Measurements from ENCODE around the gene GIPC2. TPM values are rescaled to one million over a fixed set of nuclear protein-coding genes. Genes with fewer than 3 reads are reported as not detected.
"Not testable (repeated sequence)": the region's sequence is repeated elsewhere in the genome, so short reads cannot be mapped to it uniquely, and the experiment has no call there.

Gene GIPC2
- polyA plus RNA-seq, 4 donors = 30.1 to 99.8 (median 51.9) TPM

DNA sequence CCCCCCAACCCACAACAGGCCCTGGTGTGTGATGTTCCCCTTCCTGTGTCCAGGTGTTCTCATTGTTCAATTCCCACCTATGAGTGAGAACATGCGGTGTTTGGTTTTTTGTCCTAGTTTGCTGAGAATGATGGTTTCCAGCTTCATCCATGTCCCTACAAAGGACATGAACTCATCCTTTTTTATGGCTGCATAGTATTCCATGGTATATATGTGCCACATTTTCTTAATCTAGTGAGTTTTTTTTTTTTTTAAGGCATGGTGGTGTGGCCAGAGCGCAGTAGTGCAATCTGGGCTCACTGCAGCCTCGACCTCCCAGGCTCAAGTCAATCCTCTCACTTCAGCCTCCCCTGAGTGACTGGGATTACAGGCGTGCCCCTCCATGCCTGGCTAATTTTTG, 24.6 kb upstream of the GIPC2 start:
- H3K4me3 ChIP-seq (ENCODE audit: low read depth in 1 of 3, low read length in 3 of 3); H3K36me3 ChIP-seq (ENCODE audit: control insufficient read depth in 3 of 3, insufficient read depth in 2 of 3, low read depth in 1 of 3, low read length in 3 of 3); H3K4me1 ChIP-seq (ENCODE audit: control insufficient read depth in 3 of 3, insufficient read depth in 2 of 3, low read depth in 1 of 3, low read length in 2 of 3); FAIRE-seq; DNase-seq; H3K9me3 ChIP-seq (ENCODE audit: control insufficient read depth in 2 of 2, insufficient read depth in 1 of 2, low read depth in 1 of 2, low read length in 1 of 2); H3K27ac ChIP-seq (ENCODE audit: low read depth in 1 of 3, low read length in 2 of 3); H3K27me3 ChIP-seq (ENCODE audit: control insufficient read depth in 3 of 3, insufficient read depth in 3 of 3, low read length in 3 of 3): not testable (repeated sequence)
- 91 to 97% (median 95%) methylated on average over 4 of the region's 4 CpGs for WGBS, 3 donors

DNA sequence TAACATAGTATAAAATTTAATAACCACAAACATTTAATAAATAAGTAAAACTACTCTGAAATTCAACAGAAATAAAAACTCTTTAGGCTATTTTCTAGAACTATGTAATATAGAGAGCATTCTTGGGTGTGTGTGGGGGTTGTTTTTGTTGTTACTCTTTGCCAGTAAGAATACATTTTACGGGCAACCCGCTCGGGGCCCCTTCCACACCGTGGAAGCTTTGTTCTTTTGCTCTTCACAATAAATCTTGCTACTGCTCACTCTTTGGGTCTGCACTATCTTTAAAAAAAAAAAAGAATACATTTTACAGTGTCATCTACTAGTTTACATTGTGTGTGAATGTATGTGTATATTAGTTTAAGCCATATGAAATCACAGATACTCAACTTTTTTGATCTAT, 16.0 kb upstream of the GIPC2 start:
- FAIRE-seq (no peak), DNase-seq (no peak)
- no peaks in the 10 kb centered on the region for H3K27me3 ChIP-seq (ENCODE audit: control insufficient read depth in 3 of 3, insufficient read depth in 3 of 3, low read length in 3 of 3)
- H3K4me3 ChIP-seq (ENCODE audit: low read depth in 1 of 3, low read length in 3 of 3) = no peak overlapping the region
- WGBS, 3 donors = 81 to 90% (median 85%) methylated on average over 4 of the region's 4 CpGs
- peaks cover 0 to 2% of the 10 kb centered on the region in 2 donors for H3K9me3 ChIP-seq (ENCODE audit: control insufficient read depth in 2 of 2, insufficient read depth in 1 of 2, low read depth in 1 of 2, low read length in 1 of 2)
- H3K36me3 ChIP-seq (ENCODE audit: control insufficient read depth in 3 of 3, insufficient read depth in 2 of 3, low read depth in 1 of 3, low read length in 3 of 3) = no peaks in the 10 kb centered on the region
- no peak overlapping the region for H3K27ac ChIP-seq (ENCODE audit: low read depth in 1 of 3, low read length in 2 of 3)
- H3K4me1 ChIP-seq (ENCODE audit: control insufficient read depth in 3 of 3, insufficient read depth in 2 of 3, low read depth in 1 of 3, low read length in 2 of 3) = peaks cover 0 to 2% (median 0%) of the 10 kb centered on the region in 3 donors

DNA sequence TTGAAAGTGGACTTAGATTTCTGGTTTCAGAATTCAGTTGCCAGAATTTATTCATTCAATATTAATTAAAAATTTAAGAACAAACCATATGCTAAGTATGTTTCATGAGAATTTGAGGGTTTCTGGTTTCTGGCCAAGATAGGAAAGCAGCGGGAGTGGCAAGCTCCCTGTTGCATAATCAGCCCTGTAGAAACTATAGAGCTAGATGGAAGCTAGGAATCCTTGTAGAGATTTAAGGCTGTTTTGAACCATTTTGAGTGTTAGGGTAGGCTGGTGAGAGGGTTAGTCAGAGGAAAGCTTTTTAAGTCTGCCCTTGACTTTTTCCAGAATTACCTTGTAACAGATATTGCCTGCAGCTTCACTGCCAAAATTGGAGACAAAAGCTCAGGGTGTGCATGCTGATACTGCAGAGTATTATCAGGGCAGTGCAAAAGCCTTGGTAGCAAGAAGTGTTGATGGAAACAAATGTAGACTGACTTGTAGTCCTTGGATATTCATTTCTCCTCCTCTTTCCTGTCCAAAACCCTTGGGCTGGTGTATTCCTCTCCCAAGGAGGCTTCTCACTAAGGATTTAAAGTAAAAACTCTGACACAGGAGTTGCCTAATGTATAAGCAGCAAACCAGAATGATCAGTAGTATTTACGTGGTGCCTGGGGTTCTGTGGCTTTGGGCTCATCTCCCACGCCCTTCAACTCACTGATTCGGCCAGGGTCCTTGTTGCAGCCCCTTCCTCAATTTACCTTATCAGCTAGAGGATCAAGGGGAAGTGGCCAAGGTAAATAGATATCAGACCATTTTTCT, 12.6 kb upstream of the GIPC2 start:
- Histone ChIP-seq H3K27ac (ENCODE audit: low read depth in 1 of 3, low read length in 2 of 3) (no peak overlapping the region), H3K36me3 (ENCODE audit: control insufficient read depth in 3 of 3, insufficient read depth in 2 of 3, low read depth in 1 of 3, low read length in 3 of 3) (no peaks in the 10 kb centered on the region), H3K4me1 (ENCODE audit: control insufficient read depth in 3 of 3, insufficient read depth in 2 of 3, low read depth in 1 of 3, low read length in 2 of 3) (peaks cover 0 to 2% (median 0%) of the 10 kb centered on the region in 3 donors), H3K27me3 (ENCODE audit: control insufficient read depth in 3 of 3, insufficient read depth in 3 of 3, low read length in 3 of 3) (no peaks in the 10 kb centered on the region), H3K9me3 (ENCODE audit: control insufficient read depth in 2 of 2, insufficient read depth in 1 of 2, low read depth in 1 of 2, low read length in 1 of 2) (peaks cover 0 to 2% of the 10 kb centered on the region in 2 donors), H3K4me3 (ENCODE audit: low read depth in 1 of 3, low read length in 3 of 3) (no peak overlapping the region)
- FAIRE-seq (no peak), DNase-seq (no peak)
- 74 to 84% (median 74%) methylated on average over 4 of the region's 4 CpGs for WGBS, 3 donors

DNA sequence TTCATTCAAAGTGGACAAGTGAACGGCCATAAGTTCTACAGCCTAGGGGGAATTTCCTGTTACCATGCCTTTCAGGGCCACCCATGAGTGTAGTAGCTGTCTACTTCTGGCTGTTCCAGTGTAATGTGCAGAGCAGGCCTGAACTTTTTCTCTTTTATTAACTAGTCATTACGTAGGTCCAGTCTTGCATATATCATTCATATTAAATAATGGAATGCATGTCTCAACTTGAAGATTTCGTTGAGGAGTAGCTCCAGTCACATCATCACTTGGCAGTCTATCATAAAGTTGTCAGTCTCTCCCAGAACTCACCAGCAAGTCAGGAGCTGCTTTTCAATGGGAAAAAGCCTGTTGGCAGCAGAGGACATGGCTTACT, 12.0 kb upstream of the GIPC2 start:
- peaks cover 0 to 2% of the 10 kb centered on the region in 2 donors for H3K9me3 ChIP-seq (ENCODE audit: control insufficient read depth in 2 of 2, insufficient read depth in 1 of 2, low read depth in 1 of 2, low read length in 1 of 2)
- no peak for FAIRE-seq
- no peak overlapping the region for H3K27ac ChIP-seq (ENCODE audit: low read depth in 1 of 3, low read length in 2 of 3)
- peaks cover 0 to 2% (median 0%) of the 10 kb centered on the region in 3 donors for H3K4me1 ChIP-seq (ENCODE audit: control insufficient read depth in 3 of 3, insufficient read depth in 2 of 3, low read depth in 1 of 3, low read length in 2 of 3)
- H3K4me3 ChIP-seq (ENCODE audit: low read depth in 1 of 3, low read length in 3 of 3) = no peak overlapping the region
- WGBS, 3 donors = 85 to 97% (median 92%) methylated on average over 3 of the region's 3 CpGs
- DNase-seq = no peak
- H3K27me3 ChIP-seq (ENCODE audit: control insufficient read depth in 3 of 3, insufficient read depth in 3 of 3, low read length in 3 of 3) = no peaks in the 10 kb centered on the region
- H3K36me3 ChIP-seq (ENCODE audit: control insufficient read depth in 3 of 3, insufficient read depth in 2 of 3, low read depth in 1 of 3, low read length in 3 of 3) = no peaks in the 10 kb centered on the region

DNA sequence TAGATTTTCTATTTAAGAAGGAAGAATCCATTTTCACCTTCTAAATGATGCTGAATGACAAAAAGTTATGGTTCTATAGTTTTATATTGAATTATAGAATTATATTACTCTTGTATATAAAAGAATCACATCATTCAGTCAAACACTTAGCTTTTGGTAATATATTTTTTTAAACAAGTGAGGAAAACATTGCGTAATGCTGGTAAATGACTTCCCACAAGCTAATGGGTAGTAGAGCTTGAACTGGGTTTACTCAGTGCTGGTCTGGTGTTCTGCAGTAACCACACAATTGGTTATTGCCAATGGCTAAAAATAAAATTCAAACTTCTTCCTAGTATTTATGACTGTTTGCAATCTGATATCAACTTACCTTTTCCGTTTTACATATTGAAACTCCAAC, 10.6 kb upstream of the GIPC2 start:
- Histone ChIP-seq H3K27ac (ENCODE audit: low read depth in 1 of 3, low read length in 2 of 3) (no peak overlapping the region), H3K36me3 (ENCODE audit: control insufficient read depth in 3 of 3, insufficient read depth in 2 of 3, low read depth in 1 of 3, low read length in 3 of 3) (no peaks in the 10 kb centered on the region), H3K4me1 (ENCODE audit: control insufficient read depth in 3 of 3, insufficient read depth in 2 of 3, low read depth in 1 of 3, low read length in 2 of 3) (peaks cover 0 to 2% (median 0%) of the 10 kb centered on the region in 3 donors), H3K4me3 (ENCODE audit: low read depth in 1 of 3, low read length in 3 of 3) (no peak overlapping the region), H3K27me3 (ENCODE audit: control insufficient read depth in 3 of 3, insufficient read depth in 3 of 3, low read length in 3 of 3) (peaks cover 0 to 2% (median 0%) of the 10 kb centered on the region in 3 donors), H3K9me3 (ENCODE audit: control insufficient read depth in 2 of 2, insufficient read depth in 1 of 2, low read depth in 1 of 2, low read length in 1 of 2) (peaks cover 0 to 2% of the 10 kb centered on the region in 2 donors)
- 63 to 85% (median 84%) methylated on average over 2 of the region's 2 CpGs for WGBS, 3 donors
- no peak for DNase-seq
- FAIRE-seq = no peak

DNA sequence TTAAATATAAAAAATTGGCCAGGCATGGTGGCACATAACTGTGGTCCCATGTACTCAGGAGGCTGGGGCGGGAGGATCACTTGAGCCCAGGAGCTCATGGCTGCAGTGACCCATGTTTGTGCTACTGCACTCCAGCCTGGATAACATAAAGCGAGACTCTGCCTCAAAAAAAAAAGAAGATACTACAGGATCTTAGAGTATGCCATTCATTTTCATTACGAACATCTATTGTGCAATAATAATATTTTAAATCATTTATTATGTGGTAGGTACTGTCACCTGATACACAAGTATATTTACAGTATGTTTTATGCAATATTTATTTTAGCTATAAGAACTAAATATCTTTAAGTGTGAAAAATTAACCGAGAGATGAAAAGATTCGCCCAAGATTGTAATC, 9.3 kb upstream of the GIPC2 start:
- H3K4me1 ChIP-seq (ENCODE audit: control insufficient read depth in 3 of 3, insufficient read depth in 2 of 3, low read depth in 1 of 3, low read length in 2 of 3) = peaks cover 0 to 2% (median 0%) of the 10 kb centered on the region in 3 donors
- H3K27ac ChIP-seq (ENCODE audit: low read depth in 1 of 3, low read length in 2 of 3) = no peak overlapping the region
- FAIRE-seq (no peak), DNase-seq (no peak)
- 75 to 96% (median 80%) methylated on average over 5 of the region's 5 CpGs for WGBS, 3 donors
- peaks cover 0 to 2% (median 0%) of the 10 kb centered on the region in 3 donors for H3K27me3 ChIP-seq (ENCODE audit: control insufficient read depth in 3 of 3, insufficient read depth in 3 of 3, low read length in 3 of 3)
- no peaks in the 10 kb centered on the region for H3K36me3 ChIP-seq (ENCODE audit: control insufficient read depth in 3 of 3, insufficient read depth in 2 of 3, low read depth in 1 of 3, low read length in 3 of 3)
- H3K9me3 ChIP-seq (ENCODE audit: control insufficient read depth in 2 of 2, insufficient read depth in 1 of 2, low read depth in 1 of 2, low read length in 1 of 2) = no peaks in the 10 kb centered on the region
- no peak overlapping the region for H3K4me3 ChIP-seq (ENCODE audit: low read depth in 1 of 3, low read length in 3 of 3)

DNA sequence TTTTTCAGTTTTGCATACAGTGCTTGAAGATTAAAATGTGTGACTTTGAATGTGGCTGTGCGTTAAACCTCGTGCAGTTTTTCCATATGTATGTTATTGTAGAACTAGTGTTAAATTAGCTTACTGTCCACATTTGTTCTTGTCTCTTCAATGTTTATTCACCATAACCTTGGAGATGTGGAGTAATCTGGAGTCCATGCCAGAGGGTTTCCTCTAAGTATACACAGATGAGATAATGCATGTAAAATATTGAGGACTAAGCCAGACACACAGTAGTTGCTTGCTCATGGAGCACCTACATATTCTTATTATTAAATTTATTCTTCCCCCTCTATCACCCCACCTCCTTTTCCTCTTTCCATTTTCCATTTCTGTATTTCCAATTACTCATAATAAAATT, 7.7 kb upstream of the GIPC2 start:
- no peak for DNase-seq
- 70 to 89% (median 84%) methylated on average over 2 of the region's 2 CpGs for WGBS, 3 donors
- no peaks in the 10 kb centered on the region for H3K9me3 ChIP-seq (ENCODE audit: control insufficient read depth in 2 of 2, insufficient read depth in 1 of 2, low read depth in 1 of 2, low read length in 1 of 2)
- no peak overlapping the region for H3K27ac ChIP-seq (ENCODE audit: low read depth in 1 of 3, low read length in 2 of 3)
- no peak for FAIRE-seq
- no peak overlapping the region for H3K4me3 ChIP-seq (ENCODE audit: low read depth in 1 of 3, low read length in 3 of 3)
- H3K36me3 ChIP-seq (ENCODE audit: control insufficient read depth in 3 of 3, insufficient read depth in 2 of 3, low read depth in 1 of 3, low read length in 3 of 3) = no peaks in the 10 kb centered on the region
- H3K27me3 ChIP-seq (ENCODE audit: control insufficient read depth in 3 of 3, insufficient read depth in 3 of 3, low read length in 3 of 3) = peaks cover 0 to 2% (median 0%) of the 10 kb centered on the region in 3 donors
- peaks cover 0 to under 1% (median 0%) of the 10 kb centered on the region in 3 donors for H3K4me1 ChIP-seq (ENCODE audit: control insufficient read depth in 3 of 3, insufficient read depth in 2 of 3, low read depth in 1 of 3, low read length in 2 of 3)

DNA sequence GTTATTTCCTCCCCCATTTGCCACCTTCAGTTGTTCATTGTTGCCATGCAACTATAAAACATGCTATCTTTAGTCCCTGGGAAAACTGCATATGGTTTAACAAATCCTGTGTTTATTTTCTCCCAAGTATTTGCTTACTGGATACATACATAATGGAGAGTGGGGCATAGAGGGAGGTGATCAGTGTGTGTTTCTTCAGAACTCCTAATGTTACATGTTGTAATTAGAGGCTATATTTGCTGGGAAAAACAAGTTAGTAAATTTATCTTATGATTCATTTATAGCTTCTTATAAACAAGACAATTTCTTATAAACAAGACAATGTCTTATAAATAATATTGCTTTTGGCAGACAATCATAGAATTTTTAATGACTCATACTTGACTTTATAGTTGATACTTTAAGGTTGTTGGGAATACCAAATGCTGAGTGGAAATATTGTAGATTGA, 7.3 kb upstream of the GIPC2 start:
- DNase-seq (no peak), FAIRE-seq (peak; percentile 33)
- Histone ChIP-seq H3K9me3 (ENCODE audit: control insufficient read depth in 2 of 2, insufficient read depth in 1 of 2, low read depth in 1 of 2, low read length in 1 of 2) (no peaks in the 10 kb centered on the region), H3K27ac (ENCODE audit: low read depth in 1 of 3, low read length in 2 of 3) (no peak overlapping the region), H3K27me3 (ENCODE audit: control insufficient read depth in 3 of 3, insufficient read depth in 3 of 3, low read length in 3 of 3) (peaks cover 0 to 2% (median 0%) of the 10 kb centered on the region in 3 donors), H3K4me1 (ENCODE audit: control insufficient read depth in 3 of 3, insufficient read depth in 2 of 3, low read depth in 1 of 3, low read length in 2 of 3) (no peaks in the 10 kb centered on the region), H3K4me3 (ENCODE audit: low read depth in 1 of 3, low read length in 3 of 3) (no peak overlapping the region), H3K36me3 (ENCODE audit: control insufficient read depth in 3 of 3, insufficient read depth in 2 of 3, low read depth in 1 of 3, low read length in 3 of 3) (no peaks in the 10 kb centered on the region)

All from small intestine (tissue), 7 donors.